A673 (cell line): ENCODE results near the gene PCDHB7. TPM values are rescaled to one million over a fixed set of nuclear protein-coding genes. Genes with fewer than 3 reads are reported as not detected.
"Not testable (repeated sequence)": the region's sequence is repeated elsewhere in the genome, so short reads cannot be mapped to it uniquely, and the experiment has no call there.

ENCODE experiments used
- BruUV-seq: library from RNA; stranded (reverse); fragments of 400-500 nt; replicated peaks from 2 replicates; lab custom pipeline; 2021; lab: Mats Ljungman, UMichigan
- CTCF ChIA-PET: fragments of 300-600 bp; sonication (Branson Sonifier 250); formaldehyde crosslinking; loops from one replicate; lab custom pipeline; 2022; ENCODE audit warnings: antibody characterized with exemption; lab: Charles Lee
- POLR2A ChIA-PET: fragments of 300-600 bp; sonication (Branson Sonifier 250); formaldehyde crosslinking; loops from one replicate; lab custom pipeline; 2022; ENCODE audit warnings: antibody characterized with exemption; ENCODE audit not compliant: low non-redundant PET; lab: Charles Lee
- DNase-seq: peaks from one replicate; pipeline ENCODE4 v3.0.0-alpha.2; 2015; ENCODE audit warnings: low spot score
- H3K27ac ChIP-seq: fragments of 200-600 bp; sonication (generic); 2 replicates; pipeline ENCODE4 v1.5.1; 2016; ENCODE audit warnings: mixed run types, low read depth, mild to moderate bottlenecking, mixed read lengths, antibody characterized with exemption, low read length; ENCODE audit not compliant: poor library complexity, severe bottlenecking
- H3K27me3 ChIP-seq: fragments of 200-600 bp; sonication (generic); replicated peaks from 2 replicates; pipeline ENCODE4 v1.6.1; 2017; ENCODE audit warnings: mixed run types, low read depth, mild to moderate bottlenecking, mixed read lengths, antibody characterized with exemption, low read length; ENCODE audit not compliant: insufficient read depth, poor library complexity
- H3K36me3 ChIP-seq: fragments of 200-600 bp; sonication (generic); 2 replicates; pipeline ENCODE4 v1.6.1; 2016; ENCODE audit warnings: mixed run types, mild to moderate bottlenecking, mixed read lengths, antibody characterized with exemption, low read length; ENCODE audit not compliant: insufficient read depth, poor library complexity, severe bottlenecking
- H3K4me1 ChIP-seq: fragments of 200-600 bp; sonication (generic); 2 replicates; pipeline ENCODE4 v1.6.1; 2017; ENCODE audit warnings: mixed run types, mild to moderate bottlenecking, mixed read lengths, antibody characterized with exemption, low read length; ENCODE audit not compliant: insufficient read depth, poor library complexity, severe bottlenecking
- H3K4me3 ChIP-seq: fragments of 200-600 bp; sonication (generic); 2 replicates; pipeline ENCODE4 v1.5.1; 2016; ENCODE audit warnings: low read depth, mixed run types, mild to moderate bottlenecking, mixed read lengths, low read length; ENCODE audit not compliant: poor library complexity, severe bottlenecking
- H3K9me3 ChIP-seq: fragments of 200-600 bp; sonication (generic); 2 replicates; pipeline ENCODE4 v1.6.1; 2016; ENCODE audit warnings: mixed run types, low read depth, mild to moderate bottlenecking, mixed read lengths, antibody characterized with exemption, low read length; ENCODE audit not compliant: poor library complexity, severe bottlenecking
- CTCF ChIP-seq: fragments of 300-800, 200-600 bp; sonication (generic); conservative IDR thresholded peaks from 2 replicates; pipeline ENCODE4 v1.5.1; 2017; ENCODE audit warnings: low read depth, mild to moderate bottlenecking, antibody characterized with exemption, low read length, moderate library complexity, mixed read lengths
- EZH2 ChIP-seq: fragments of 200-600 bp; sonication (generic); IDR thresholded peaks from 2 replicates; pipeline ENCODE4 v1.6.1; 2017; ENCODE audit warnings: borderline replicate concordance, low read depth, mild to moderate bottlenecking, mixed read lengths, antibody characterized with exemption, low read length; ENCODE audit not compliant: poor library complexity, severe bottlenecking
- intact Hi-C: fragments of 100-400 bp; cut with micrococcal nuclease; formaldehyde crosslinking; loops from one replicate; pipeline ENCODE4 v1.10.0; 2022; ENCODE audit not compliant: unreplicated experiment
- total RNA-seq: library from RNA; stranded (reverse); gene quantifications from 2 replicates; pipeline ENCODE4 v1.2.3, GENCODE V29; 2021

PCDHB7 gene
- total RNA-seq, 1 experiment from 2014 or later = 2.0 TPM

GRCh38 chr5:141175933-141176332 is 3.5 kb downstream of the PCDHB7 start:
- DNase-seq = no peak
- POLR2A ChIA-PET = no interaction called here
- H3K27me3 ChIP-seq = no peaks in the 10 kb centered on the region
- no TSS peak for BruUV-seq
- CTCF ChIA-PET = no interaction called here
- H3K9me3 ChIP-seq = no peaks in the 10 kb centered on the region
- intact Hi-C loops = no loop called here
- H3K4me3 ChIP-seq = no peak overlapping the region
- H3K27ac ChIP-seq = no peak overlapping the region
- H3K4me1 ChIP-seq = no peaks in the 10 kb centered on the region
- H3K36me3 ChIP-seq = no peaks in the 10 kb centered on the region
- TF ChIP-seq CTCF (no peak), EZH2 (no peak)

GRCh38 chr5:141177577-141178191 is 5.2 kb downstream of the PCDHB7 start, which contains the start of gene PCDHB8:
TSS of gene PCDHB8 (plus strand) at chr5:141177790. CDS start at chr5:141178035, 245 bp downstream.
- CTCF ChIA-PET = interaction anchor here (0.6 kb wide), 1 partner anchor 21 kb away, joined by 3 read pairs; no protein-coding TSS in a partner anchor
- H3K4me3 ChIP-seq = peak within 1 kb of the TSS; percentile 39
- POLR2A ChIA-PET, H3K27ac ChIP-seq, H3K4me1 ChIP-seq, H3K36me3 ChIP-seq, H3K27me3 ChIP-seq, intact Hi-C loops, BruUV-seq, H3K9me3 ChIP-seq: not testable (repeated sequence)
- peak; percentile 79 for DNase-seq
- TF ChIP-seq CTCF = peak; percentile 54

GRCh38 chr5:141179371-141179770 is 6.9 kb downstream of the PCDHB7 start:
- BruUV-seq, DNase-seq, intact Hi-C loops, H3K27ac ChIP-seq, H3K27me3 ChIP-seq, H3K36me3 ChIP-seq, POLR2A ChIA-PET, H3K9me3 ChIP-seq, CTCF ChIA-PET, H3K4me1 ChIP-seq, H3K4me3 ChIP-seq: not testable (repeated sequence)

- DNase-seq, H3K27me3 ChIP-seq, H3K9me3 ChIP-seq, POLR2A ChIA-PET, H3K36me3 ChIP-seq, H3K4me3 ChIP-seq, H3K4me1 ChIP-seq, H3K27ac ChIP-seq, BruUV-seq, CTCF ChIA-PET: not testable (repeated sequence)
- intact Hi-C loops = loop anchor here (5.0 kb wide), 1 partner anchor 88 kb away; the partner anchor contains the start of gene PCDHB2
Observed at GRCh38 chr5:141179876-141180275, 7.4 kb downstream of the PCDHB7 start.
